ENCODE measurements around the gene WFDC8.

DNA sequence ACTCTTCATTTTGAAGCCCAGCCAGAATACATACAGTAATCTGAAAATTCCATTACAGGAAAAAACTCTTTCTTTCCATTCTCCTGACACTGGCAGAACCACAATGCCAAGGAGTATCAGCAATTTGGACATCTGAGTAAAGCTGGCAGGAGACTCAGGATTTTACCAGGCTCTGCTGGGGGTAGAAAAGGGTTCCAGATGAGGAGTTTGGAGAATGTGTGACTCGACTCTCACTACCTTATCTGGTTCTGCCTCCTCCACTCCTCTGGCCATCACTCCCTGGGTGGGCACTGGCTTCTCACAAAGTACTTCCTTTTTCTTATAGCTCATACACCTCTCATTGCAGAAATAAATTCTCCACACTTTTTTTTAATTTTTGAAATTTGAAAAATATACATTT, 10.6 kb upstream of the WFDC8 start:
- no peak for TF ChIP-seq TCF4 (CRISPR knock-in tag; IDR thresholded peaks at IDR 0.05; ENCODE audit: borderline replicate concordance)
- TF ChIP-seq ZFP3 (CRISPR knock-in tag; IDR thresholded peaks at IDR 0.05), result no peak
- TF ChIP-seq TSHZ2 (CRISPR knock-in tag; IDR thresholded peaks at IDR 0.05), result no peak
- TF ChIP-seq, protein P1, sequence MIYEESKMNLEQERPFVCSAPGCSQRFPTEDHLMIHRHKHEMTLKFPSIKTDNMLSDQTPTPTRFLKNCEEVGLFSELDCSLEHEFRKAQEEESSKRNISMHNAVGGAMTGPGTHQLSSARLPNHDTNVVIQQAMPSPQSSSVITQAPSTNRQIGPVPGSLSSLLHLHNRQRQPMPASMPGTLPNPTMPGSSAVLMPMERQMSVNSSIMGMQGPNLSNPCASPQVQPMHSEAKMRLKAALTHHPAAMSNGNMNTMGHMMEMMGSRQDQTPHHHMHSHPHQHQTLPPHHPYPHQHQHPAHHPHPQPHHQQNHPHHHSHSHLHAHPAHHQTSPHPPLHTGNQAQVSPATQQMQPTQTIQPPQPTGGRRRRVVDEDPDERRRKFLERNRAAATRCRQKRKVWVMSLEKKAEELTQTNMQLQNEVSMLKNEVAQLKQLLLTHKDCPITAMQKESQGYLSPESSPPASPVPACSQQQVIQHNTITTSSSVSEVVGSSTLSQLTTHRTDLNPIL (CRISPR knock-in tag; IDR thresholded peaks at IDR 0.05; ENCODE audit: low read depth), result no peak
- TF ChIP-seq ARNTL (CRISPR knock-in tag; IDR thresholded peaks at IDR 0.05; ENCODE audit: borderline replicate concordance, low read depth), result no peak
